ENCODE data around the gene SNX14. TPM values are rescaled to one million over a fixed set of nuclear protein-coding genes. Genes with fewer than 3 reads are reported as not detected.

The SNX14 gene
- total RNA-seq, 1 donor from 2014 or later = 33.7 TPM

- DNase-seq = no peak
- Histone ChIP-seq H3K36me3 (no peaks in the 10 kb centered on the region), H3K27me3 (ENCODE audit: low read depth) (peaks cover 15% of the 10 kb centered on the region), H3K4me1 (peaks cover 49% of the 10 kb centered on the region), H3K27ac (replicated peaks) (peak overlapping the region; percentile 67), H3K9me3 (replicated peaks) (no peaks in the 10 kb centered on the region), H3K4me3 (no peak overlapping the region)
- intact Hi-C loops (cut with micrococcal nuclease) = no loop called here
- no peak for TF ChIP-seq CTCF (IDR thresholded peaks at IDR 0.05; ENCODE audit: borderline replicate concordance)
Observed at GRCh38 chr6:85460154-85460920, 133.3 kb downstream of the SNX14 start.

- DNase-seq = no peak
- Histone ChIP-seq H3K9me3 (replicated peaks) (no peaks in the 10 kb centered on the region), H3K27me3 (ENCODE audit: low read depth) (peaks cover 25% of the 10 kb centered on the region), H3K4me3 (no peak overlapping the region), H3K4me1 (peaks cover 45% of the 10 kb centered on the region), H3K27ac (replicated peaks) (peak overlapping the region; percentile 67), H3K36me3 (no peaks in the 10 kb centered on the region)
- no peak for TF ChIP-seq CTCF (IDR thresholded peaks at IDR 0.05; ENCODE audit: borderline replicate concordance)
- intact Hi-C loops (cut with micrococcal nuclease) = no loop called here
Observed at GRCh38 chr6:85459224-85459901, 134.3 kb downstream of the SNX14 start.

GRCh38 chr6:85458782-85459181 is 134.9 kb downstream of the SNX14 start:
- Histone ChIP-seq H3K4me1 (peaks cover 42% of the 10 kb centered on the region), H3K27ac (replicated peaks) (peak overlapping the region; percentile 67), H3K36me3 (no peaks in the 10 kb centered on the region), H3K4me3 (no peak overlapping the region), H3K9me3 (replicated peaks) (no peaks in the 10 kb centered on the region), H3K27me3 (ENCODE audit: low read depth) (peaks cover 25% of the 10 kb centered on the region)
- TF ChIP-seq CTCF (IDR thresholded peaks at IDR 0.05; ENCODE audit: borderline replicate concordance) = no peak
- intact Hi-C loops (cut with micrococcal nuclease) = no loop called here
- DNase-seq = no peak

GRCh38 chr6:85458184-85458583 is 135.5 kb downstream of the SNX14 start:
- Histone ChIP-seq H3K9me3 (replicated peaks) (no peaks in the 10 kb centered on the region), H3K27ac (replicated peaks) (peak overlapping the region; percentile 67), H3K4me3 (no peak overlapping the region), H3K27me3 (ENCODE audit: low read depth) (peaks cover 28% of the 10 kb centered on the region), H3K4me1 (peaks cover 42% of the 10 kb centered on the region), H3K36me3 (no peaks in the 10 kb centered on the region)
- intact Hi-C loops (cut with micrococcal nuclease) = no loop called here
- no peak for TF ChIP-seq CTCF (IDR thresholded peaks at IDR 0.05; ENCODE audit: borderline replicate concordance)
- DNase-seq = no peak

- peaks cover 37% of the 10 kb centered on the region for H3K4me1 ChIP-seq
- no peaks in the 10 kb centered on the region for H3K9me3 ChIP-seq (replicated peaks)
- H3K36me3 ChIP-seq = no peaks in the 10 kb centered on the region
- H3K27ac ChIP-seq (replicated peaks) = no peak overlapping the region
- no peak for DNase-seq
- intact Hi-C loops (cut with micrococcal nuclease) = no loop called here
- peaks cover 42% of the 10 kb centered on the region for H3K27me3 ChIP-seq (ENCODE audit: low read depth)
- no peak overlapping the region for H3K4me3 ChIP-seq
- TF ChIP-seq CTCF (IDR thresholded peaks at IDR 0.05; ENCODE audit: borderline replicate concordance) = no peak
Observed at GRCh38 chr6:85456782-85457181, 136.9 kb downstream of the SNX14 start.

Other genes with a start within 250 kb of the SNX14 start
- 4.3 TPM for gene NT5E, start 143.8 kb downstream of the SNX14 start, total RNA-seq
- gene SYNCRIP, start 49.0 kb upstream of the SNX14 start, total RNA-seq = 61.2 TPM

All from left ventricle myocardium inferior (tissue), 1 donor.